Nephron (organoid): Measurements from ENCODE around the gene TBX3.

ENCODE experiments used
- H3K27ac Mint-ChIP-seq, 3 experiments: 2 replicates each; pipeline ENCODE4 v1.8.0; 2020; ENCODE audit warnings: mixed read lengths in 3 of 3, mild to moderate bottlenecking in 2 of 3, moderate library complexity in 1 of 3
- H3K27me3 Mint-ChIP-seq: 2 replicates; pipeline ENCODE4 v1.8.0; 2021; ENCODE audit warnings: low read depth, mild to moderate bottlenecking, moderate library complexity, mixed read lengths
- H3K36me3 Mint-ChIP-seq: 2 replicates; pipeline ENCODE4 v1.8.0; 2020; ENCODE audit warnings: low read depth, mixed read lengths
- H3K4me1 Mint-ChIP-seq: 2 replicates; pipeline ENCODE4 v1.8.0; 2020; ENCODE audit warnings: mixed read lengths
- H3K4me3 Mint-ChIP-seq, 3 experiments: 2 replicates each; pipeline ENCODE4 v1.8.0; 2020; ENCODE audit warnings: mild to moderate bottlenecking in 3 of 3, mixed read lengths in 3 of 3, moderate library complexity in 2 of 3
- H3K9me3 Mint-ChIP-seq: 2 replicates; pipeline ENCODE4 v1.8.0; 2020; ENCODE audit warnings: mixed read lengths
- CTCF ChIP-seq, 3 experiments: fragments of 200-600 bp; sonication (generic); IDR thresholded peaks; one replicate each; pipeline ENCODE4 v1.5.0; 2021; ENCODE audit warnings: antibody characterized with exemption in 3 of 3; ENCODE audit not compliant: unreplicated experiment in 3 of 3

TBX3 gene

GRCh38 chr12:114691196-114691595 is 7.2 kb upstream of the TBX3 start:
- Mint-ChIP-seq H3K27ac (peak overlapping the region; percentile 80 to 97 (median 94)), H3K9me3 (no peaks in the 10 kb centered on the region), H3K36me3 (no peaks in the 10 kb centered on the region), H3K27me3 (peaks cover 99% of the 10 kb centered on the region), H3K4me3 (peak overlapping the region; percentile 82 to 88 (median 86)), H3K4me1 (peaks cover 87% of the 10 kb centered on the region)
- TF ChIP-seq CTCF (IDR thresholded peaks at IDR 0.05; ENCODE audit: unreplicated experiment in 3 of 3): no peak

- peaks cover 99% of the 10 kb centered on the region for H3K27me3 Mint-ChIP-seq
Observed at GRCh38 chr12:114690267-114691135, 6.5 kb upstream of the TBX3 start.

GRCh38 chr12:114689075-114689994 is 5.4 kb upstream of the TBX3 start:
- H3K36me3 Mint-ChIP-seq: no peaks in the 10 kb centered on the region
- H3K27ac Mint-ChIP-seq: peak overlapping the region; percentile 33 to 97 (median 97)
- no peak for TF ChIP-seq CTCF (IDR thresholded peaks at IDR 0.05; ENCODE audit: unreplicated experiment in 3 of 3)
- H3K9me3 Mint-ChIP-seq: no peaks in the 10 kb centered on the region
- peaks cover 85% of the 10 kb centered on the region for H3K4me1 Mint-ChIP-seq
- H3K27me3 Mint-ChIP-seq: peaks cover 93% of the 10 kb centered on the region
- peak overlapping the region; percentile 34 to 71 (median 68) for H3K4me3 Mint-ChIP-seq

More at GRCh38 chr12:114690267-114691135, 6.5 kb upstream of the TBX3 start:
- Mint-ChIP-seq H3K9me3 (no peaks in the 10 kb centered on the region), H3K36me3 (no peaks in the 10 kb centered on the region), H3K27ac (peak overlapping the region in 2 of 3 experiments; percentile 94 to 97), H3K4me3 (peak overlapping the region; percentile 82 to 88 (median 86)), H3K4me1 (peaks cover 89% of the 10 kb centered on the region)
- TF ChIP-seq CTCF (IDR thresholded peaks at IDR 0.05; ENCODE audit: unreplicated experiment in 3 of 3): no peak

GRCh38 chr12:114688256-114688845 is 4.4 kb upstream of the TBX3 start:
- peaks cover 93% of the 10 kb centered on the region for H3K27me3 Mint-ChIP-seq
- no peak for TF ChIP-seq CTCF (IDR thresholded peaks at IDR 0.05; ENCODE audit: unreplicated experiment in 3 of 3)
- H3K36me3 Mint-ChIP-seq: no peaks in the 10 kb centered on the region

GRCh38 chr12:114687802-114688201 is 3.8 kb upstream of the TBX3 start:
- no peaks in the 10 kb centered on the region for H3K36me3 Mint-ChIP-seq
- peaks cover 72% of the 10 kb centered on the region for H3K4me1 Mint-ChIP-seq
- peaks cover 93% of the 10 kb centered on the region for H3K27me3 Mint-ChIP-seq

More at GRCh38 chr12:114688256-114688845, 4.4 kb upstream of the TBX3 start:
- Mint-ChIP-seq H3K4me1 (peaks cover 75% of the 10 kb centered on the region), H3K9me3 (no peaks in the 10 kb centered on the region), H3K27ac (peak overlapping the region; percentile 33 to 97 (median 97)), H3K4me3 (peak overlapping the region; percentile 34 to 71 (median 68))

More at GRCh38 chr12:114687802-114688201, 3.8 kb upstream of the TBX3 start:
- Mint-ChIP-seq H3K4me3 (peak overlapping the region; percentile 9 to 68 (median 34)), H3K27ac (peak overlapping the region in 2 of 3 experiments; percentile 97), H3K9me3 (no peaks in the 10 kb centered on the region)
- TF ChIP-seq CTCF (IDR thresholded peaks at IDR 0.05; ENCODE audit: unreplicated experiment in 3 of 3): no peak
